Type B pancreatic cell (in vitro differentiated cells): ENCODE data around the gene MEGF11. TPM values are rescaled to one million over a fixed set of nuclear protein-coding genes. Genes with fewer than 3 reads are reported as not detected.
"Not testable (repeated sequence)": the region's sequence is repeated elsewhere in the genome, so short reads cannot be mapped to it uniquely, and the experiment has no call there.

Source experiments
- DNase-seq: peaks from one replicate; pipeline ENCODE4 v3.0.0; 2021; ENCODE audit warnings: mixed read lengths; ENCODE audit not compliant: unreplicated experiment; ENCODE audit errors: extremely low spot score
- H3K27ac Mint-ChIP-seq: 2 replicates; pipeline ENCODE4 v1.8.0; 2021; ENCODE audit warnings: mild to moderate bottlenecking, mixed read lengths
- H3K27me3 Mint-ChIP-seq: 2 replicates; pipeline ENCODE4 v1.8.0; 2021; ENCODE audit warnings: mixed read lengths
- H3K36me3 Mint-ChIP-seq: 2 replicates; pipeline ENCODE4 v1.8.0; 2021; ENCODE audit warnings: mixed read lengths
- H3K4me1 Mint-ChIP-seq: one replicate; pipeline ENCODE4 v1.8.0; 2021; ENCODE audit warnings: mixed read lengths; ENCODE audit not compliant: unreplicated experiment
- H3K4me3 Mint-ChIP-seq: 2 replicates; pipeline ENCODE4 v1.8.0; 2021; ENCODE audit warnings: mild to moderate bottlenecking, mixed read lengths
- H3K9me3 Mint-ChIP-seq: 2 replicates; pipeline ENCODE4 v1.8.0; 2021; ENCODE audit warnings: mixed read lengths
- CTCF ChIP-seq: fragments of 200-600 bp; sonication (generic); conservative IDR thresholded peaks from 2 replicates; pipeline ENCODE4 v1.5.0; 2021; ENCODE audit warnings: antibody characterized with exemption, mild to moderate bottlenecking
- total RNA-seq: library from RNA; stranded (reverse); gene quantifications from 2 replicates; pipeline ENCODE4 v1.2.1, GENCODE V29; 2021; ENCODE audit warnings: low replicate concordance

Gene MEGF11
- total RNA-seq, 1 donor from 2014 or later = 3.3 TPM

GRCh38 chr15:65978110-65978509 lies 275.4 kb downstream of the MEGF11 start:
- DNase-seq = no peak
- Mint-ChIP-seq H3K4me1 (peaks cover 14% of the 10 kb centered on the region), H3K27me3 (peaks cover 41% of the 10 kb centered on the region), H3K27ac (no peak overlapping the region), H3K9me3 (no peaks in the 10 kb centered on the region), H3K4me3 (no peak overlapping the region), H3K36me3 (no peaks in the 10 kb centered on the region)
- no peak for TF ChIP-seq CTCF

GRCh38 chr15:65976196-65976595 lies 277.4 kb downstream of the MEGF11 start:
- not testable (repeated sequence) for DNase-seq, H3K36me3 Mint-ChIP-seq, H3K4me3 Mint-ChIP-seq, H3K9me3 Mint-ChIP-seq, H3K4me1 Mint-ChIP-seq, H3K27ac Mint-ChIP-seq
- peaks cover 27% of the 10 kb centered on the region for H3K27me3 Mint-ChIP-seq

GRCh38 chr15:65971741-65971995 lies 281.9 kb downstream of the MEGF11 start:
- no peak for TF ChIP-seq CTCF
- Mint-ChIP-seq H3K9me3 (no peaks in the 10 kb centered on the region), H3K27ac (no peak overlapping the region), H3K36me3 (no peaks in the 10 kb centered on the region), H3K4me1 (peaks cover 4% of the 10 kb centered on the region), H3K4me3 (no peak overlapping the region), H3K27me3 (peaks cover 38% of the 10 kb centered on the region)
- no peak for DNase-seq

- no peak for TF ChIP-seq CTCF
- Mint-ChIP-seq H3K27ac (no peak overlapping the region), H3K4me1 (peaks cover 4% of the 10 kb centered on the region), H3K36me3 (no peaks in the 10 kb centered on the region), H3K9me3 (no peaks in the 10 kb centered on the region), H3K4me3 (no peak overlapping the region), H3K27me3 (peaks cover 42% of the 10 kb centered on the region)
- no peak for DNase-seq
These were observed 282.4 kb downstream of the MEGF11 start for GRCh38 chr15:65970937-65971740.

GRCh38 chr15:65969865-65970816 lies 283.4 kb downstream of the MEGF11 start:
- no peak for TF ChIP-seq CTCF
- H3K9me3 Mint-ChIP-seq = no peaks in the 10 kb centered on the region
- H3K4me1 Mint-ChIP-seq = peaks cover 4% of the 10 kb centered on the region
- H3K36me3 Mint-ChIP-seq = no peaks in the 10 kb centered on the region
- H3K4me3 Mint-ChIP-seq = no peak overlapping the region
- no peak overlapping the region for H3K27ac Mint-ChIP-seq
- no peak for DNase-seq
- peaks cover 39% of the 10 kb centered on the region for H3K27me3 Mint-ChIP-seq

- H3K9me3 Mint-ChIP-seq = no peaks in the 10 kb centered on the region
- H3K27me3 Mint-ChIP-seq = peaks cover 36% of the 10 kb centered on the region
- no peaks in the 10 kb centered on the region for H3K4me1 Mint-ChIP-seq
- no peaks in the 10 kb centered on the region for H3K36me3 Mint-ChIP-seq
- H3K4me3 Mint-ChIP-seq = no peak overlapping the region
- TF ChIP-seq CTCF = no peak
- H3K27ac Mint-ChIP-seq = no peak overlapping the region
- no peak for DNase-seq
These were observed 285.0 kb downstream of the MEGF11 start for GRCh38 chr15:65968511-65968910.
